ENCODE measurements around the gene VPS11.
A peak's percentile ranks its signal among the peaks of the same experiment; 100 is the strongest.
"Not testable (repeated sequence)": the region's sequence is repeated elsewhere in the genome, so short reads cannot be mapped to it uniquely, and the experiment has no call there.

The VPS11 gene

GRCh38 chr11:119084663-119085436 lies 17.2 kb downstream of the VPS11 start, which contains the start of gene HMBS:
TSS of gene HMBS (plus strand) at chr11:119084881. CDS start at chr11:119085034, 153 bp downstream.
- DNase-seq, result peak; percentile 88 to 93

- DNase-seq, result peak; percentile 46 to 50
These were observed 17.8 kb downstream of the VPS11 start for GRCh38 chr11:119085437-119085847.

DNA sequence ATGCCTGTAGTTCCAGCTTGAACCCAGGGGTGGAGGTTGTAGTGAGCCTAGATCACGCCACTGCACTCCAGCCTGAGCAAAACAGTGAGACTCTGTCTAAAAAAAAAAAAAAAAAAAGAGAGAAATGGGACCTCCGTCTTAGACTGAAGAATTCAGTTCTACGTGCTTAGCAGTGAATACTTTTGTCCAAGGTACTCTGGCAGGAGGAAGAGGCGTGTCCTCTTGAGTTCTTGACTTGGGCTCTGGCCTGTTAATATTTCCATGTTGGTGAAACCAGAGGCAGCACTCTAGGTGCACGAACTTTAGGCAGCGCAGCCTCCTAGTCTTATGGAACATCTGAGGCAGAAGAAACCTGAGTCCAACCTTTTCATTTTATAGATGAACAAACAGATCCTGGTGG lies 19.5 kb downstream of the VPS11 start:
- DNase-seq, result no peak

DNA sequence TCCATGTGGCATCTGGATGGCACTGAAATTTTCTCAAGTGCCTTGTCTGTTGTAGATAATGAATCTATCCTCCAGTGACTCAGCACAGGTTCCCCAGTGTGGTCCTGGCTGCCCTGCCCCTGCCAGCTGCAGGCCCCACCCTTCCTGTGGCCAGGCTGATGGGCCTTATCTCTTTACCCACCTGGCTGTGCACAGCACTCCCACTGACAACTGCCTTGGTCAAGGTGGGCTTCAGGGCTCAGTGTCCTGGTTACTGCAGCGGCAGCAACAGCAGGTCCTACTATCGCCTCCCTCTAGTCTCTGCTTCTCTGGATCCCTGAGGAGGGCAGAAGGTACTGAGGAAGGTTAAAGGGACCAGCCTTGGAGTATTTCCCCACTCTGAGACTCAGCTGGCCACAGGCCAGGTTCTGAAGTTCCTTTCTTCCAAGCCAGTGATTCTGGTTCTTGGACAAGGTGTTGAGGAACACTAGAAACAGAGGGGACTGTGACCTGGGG lies 20.2 kb downstream of the VPS11 start:
- DNase-seq, result no peak

- no peak for DNase-seq
These were observed 20.8 kb downstream of the VPS11 start for GRCh38 chr11:119088406-119088805.

DNA sequence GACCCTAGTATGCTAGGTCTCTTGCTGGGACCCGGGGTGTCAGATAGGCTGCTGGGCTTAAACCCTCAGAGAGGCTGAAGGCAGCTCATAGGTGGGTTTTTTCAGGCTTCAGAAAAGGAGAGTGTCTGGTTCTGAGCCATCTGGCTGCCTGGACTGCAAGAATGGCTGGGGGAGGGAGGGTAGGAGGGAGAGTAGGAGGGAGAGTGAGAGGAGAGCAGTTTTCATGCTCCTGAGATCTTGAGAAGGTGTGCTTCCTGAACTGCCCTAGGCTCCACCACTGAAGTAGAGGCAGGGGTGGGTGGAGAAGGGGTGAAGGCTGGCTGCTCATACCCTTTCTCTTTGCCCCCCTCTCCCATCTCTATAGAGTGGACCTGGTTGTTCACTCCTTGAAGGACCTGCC lies 21.7 kb downstream of the VPS11 start:
- no peak for DNase-seq

GRCh38 chr11:119091178-119091577 lies 23.6 kb downstream of the VPS11 start:
- no peak for DNase-seq

DNA sequence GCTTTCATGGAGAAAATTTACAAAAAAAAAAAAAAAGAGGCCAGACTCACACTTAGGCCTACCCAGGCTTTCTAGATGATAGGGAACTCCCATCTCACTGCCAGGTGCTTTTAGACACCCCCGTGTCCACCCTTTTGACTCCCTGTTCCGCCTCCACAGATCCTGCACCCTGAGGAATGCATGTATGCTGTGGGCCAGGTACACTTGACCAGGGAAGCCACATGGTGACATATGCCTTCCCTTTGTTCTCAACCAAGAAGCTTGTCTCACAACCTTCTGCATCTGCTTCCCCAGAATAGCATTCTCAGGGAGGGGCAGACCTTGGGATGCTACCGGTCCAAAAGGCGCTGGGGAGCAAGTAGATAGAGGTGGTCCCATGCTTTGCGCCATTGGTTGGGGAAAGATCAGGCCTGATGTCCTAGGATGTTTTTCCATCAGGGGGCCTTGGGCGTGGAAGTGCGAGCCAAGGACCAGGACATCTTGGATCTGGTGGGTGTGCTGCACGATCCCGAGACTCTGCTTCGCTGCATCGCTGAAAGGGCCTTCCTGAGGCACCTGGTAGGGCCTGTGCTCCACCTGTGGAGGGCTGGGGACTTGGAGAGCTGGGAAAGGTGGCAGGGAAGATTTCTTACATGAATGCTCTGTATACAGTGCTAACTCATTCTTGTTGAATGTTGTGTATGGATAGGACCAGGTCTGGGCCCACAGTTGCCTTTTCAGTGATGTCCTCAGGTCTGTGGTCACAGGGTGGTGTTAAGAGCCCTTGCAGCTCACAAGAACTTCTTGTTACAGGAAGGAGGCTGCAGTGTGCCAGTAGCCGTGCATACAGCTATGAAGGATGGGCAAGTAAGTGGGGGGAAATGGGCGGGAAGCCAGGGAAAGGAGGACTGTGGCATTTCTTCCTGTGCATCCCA lies 24.6 kb downstream of the VPS11 start:
- peak in 1 of 2 donors; percentile 21 for DNase-seq

DNA sequence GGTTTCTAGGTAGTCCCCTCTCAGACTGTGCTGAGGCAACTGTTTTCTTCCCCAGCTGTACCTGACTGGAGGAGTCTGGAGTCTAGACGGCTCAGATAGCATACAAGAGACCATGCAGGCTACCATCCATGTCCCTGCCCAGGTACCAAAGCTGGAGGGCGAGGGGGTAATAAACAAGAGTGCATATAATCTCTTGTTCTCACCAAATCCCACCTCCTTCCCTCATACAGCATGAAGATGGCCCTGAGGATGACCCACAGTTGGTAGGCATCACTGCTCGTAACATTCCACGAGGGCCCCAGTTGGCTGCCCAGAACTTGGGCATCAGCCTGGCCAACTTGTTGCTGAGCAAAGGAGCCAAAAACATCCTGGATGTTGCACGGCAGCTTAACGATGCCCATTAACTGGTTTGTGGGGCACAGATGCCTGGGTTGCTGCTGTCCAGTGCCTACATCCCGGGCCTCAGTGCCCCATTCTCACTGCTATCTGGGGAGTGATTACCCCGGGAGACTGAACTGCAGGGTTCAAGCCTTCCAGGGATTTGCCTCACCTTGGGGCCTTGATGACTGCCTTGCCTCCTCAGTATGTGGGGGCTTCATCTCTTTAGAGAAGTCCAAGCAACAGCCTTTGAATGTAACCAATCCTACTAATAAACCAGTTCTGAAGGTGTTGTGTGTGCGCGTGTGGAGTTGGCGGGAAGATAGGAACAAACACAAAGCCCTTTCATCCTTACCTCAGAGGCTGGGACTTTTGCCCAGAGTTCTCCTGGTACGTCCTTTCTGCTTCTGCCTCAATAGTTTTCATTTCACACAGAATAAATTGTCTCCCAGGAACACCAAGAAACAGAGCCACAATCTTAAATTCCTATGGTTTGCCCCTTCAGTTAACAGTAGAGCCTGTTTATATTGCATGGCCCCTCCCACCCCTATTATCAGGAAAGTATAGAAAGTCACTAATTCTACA lies 25.5 kb downstream of the VPS11 start:
- peak in 1 of 2 donors; percentile 24 for DNase-seq

DNA sequence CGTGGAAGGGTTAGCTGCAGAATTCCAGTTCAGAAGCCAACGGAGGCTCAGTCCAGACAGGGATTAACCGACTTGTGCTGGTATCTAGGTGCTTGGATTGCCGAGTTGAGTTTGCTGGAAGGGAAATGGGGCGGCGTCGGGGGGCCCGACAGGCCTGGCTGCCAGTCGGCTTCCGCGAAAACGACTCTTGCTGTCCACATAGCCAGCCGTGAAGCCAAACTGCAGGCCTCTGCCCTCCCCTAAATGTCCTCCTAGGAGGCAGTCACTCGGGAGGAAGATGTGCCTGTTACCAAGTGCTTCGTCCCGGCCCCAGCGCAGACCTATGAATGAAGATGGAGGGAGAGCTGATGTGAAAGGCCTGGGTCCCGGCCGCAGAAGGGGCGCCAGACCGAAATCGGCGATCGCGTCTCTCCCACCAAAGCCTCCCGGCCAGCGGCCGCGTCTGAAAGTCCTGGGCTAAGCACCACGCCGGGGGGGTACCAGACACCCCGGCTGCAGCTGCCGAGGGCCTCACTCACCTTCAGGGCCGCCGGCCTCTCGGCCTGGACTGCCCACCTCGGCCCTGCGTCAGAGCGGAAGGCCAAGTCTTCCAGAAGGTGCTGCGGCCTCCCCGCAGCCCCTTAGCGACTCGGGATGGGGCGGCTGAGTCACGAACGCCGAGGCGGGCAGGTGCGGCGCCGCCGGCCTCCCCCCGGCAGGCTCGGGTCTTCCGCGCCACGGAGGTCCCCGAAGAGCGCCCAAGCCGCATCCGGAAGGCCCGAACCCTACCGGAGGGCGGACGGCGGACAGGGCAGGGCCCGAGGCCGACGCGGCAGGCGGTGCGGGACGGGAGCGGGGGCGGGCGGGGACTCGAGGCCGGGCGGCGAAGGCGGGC lies 26.6 kb downstream of the VPS11 start:
- peak; percentile 53 to 57 for DNase-seq

DNA sequence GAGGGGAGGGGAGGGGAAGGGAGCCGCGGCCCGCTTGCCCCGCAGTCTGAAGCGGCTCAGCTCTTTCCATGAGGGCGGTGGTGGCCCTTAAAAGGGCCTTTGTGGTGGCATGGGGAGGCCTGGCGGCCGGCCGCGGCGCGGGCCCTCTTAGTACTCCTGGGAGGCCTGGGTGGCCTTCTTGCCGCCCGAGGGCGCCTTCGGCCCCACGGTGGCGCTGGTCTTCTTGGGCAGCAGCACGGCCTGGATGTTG lies 27.1 kb downstream of the VPS11 start:
- peak in 1 of 2 donors; percentile 61 for DNase-seq

- DNase-seq, result peak; percentile 99
These were observed 27.7 kb downstream of the VPS11 start for GRCh38 chr11:119095066-119095880.

DNA sequence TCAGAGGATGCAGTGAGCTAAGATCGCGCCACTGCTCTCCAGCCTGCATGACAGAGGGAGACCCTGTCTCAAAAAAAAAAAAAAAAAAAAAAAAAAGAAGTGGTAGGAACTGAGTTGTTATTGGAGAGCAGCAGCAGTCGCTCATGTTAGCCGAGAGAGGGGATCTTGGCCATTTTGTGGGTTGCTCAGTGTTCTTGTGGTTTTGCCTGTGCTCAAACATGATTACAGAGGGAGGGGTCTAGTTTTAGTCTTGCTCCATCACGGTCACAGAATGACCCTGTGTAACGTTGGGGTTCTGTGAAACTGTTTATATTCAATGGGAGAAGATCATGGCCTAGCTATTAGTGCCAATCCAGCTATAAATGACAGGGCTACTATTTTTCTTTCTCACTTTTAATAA lies 32.1 kb downstream of the VPS11 start:
- DNase-seq, result no peak

GRCh38 chr11:119100246-119100970 lies 32.8 kb downstream of the VPS11 start:
- no peak for DNase-seq

- peak in 1 of 2 donors; percentile 43 for DNase-seq
These were observed 33.6 kb downstream of the VPS11 start for GRCh38 chr11:119100994-119101758.

GRCh38 chr11:119101759-119102423 lies 34.3 kb downstream of the VPS11 start, which contains the start of gene DPAGT1:
TSS of gene DPAGT1 (minus strand) at chr11:119101853. CDS start at chr11:119101655, 198 bp downstream.
- peak; percentile 87 to 89 for DNase-seq

DNA sequence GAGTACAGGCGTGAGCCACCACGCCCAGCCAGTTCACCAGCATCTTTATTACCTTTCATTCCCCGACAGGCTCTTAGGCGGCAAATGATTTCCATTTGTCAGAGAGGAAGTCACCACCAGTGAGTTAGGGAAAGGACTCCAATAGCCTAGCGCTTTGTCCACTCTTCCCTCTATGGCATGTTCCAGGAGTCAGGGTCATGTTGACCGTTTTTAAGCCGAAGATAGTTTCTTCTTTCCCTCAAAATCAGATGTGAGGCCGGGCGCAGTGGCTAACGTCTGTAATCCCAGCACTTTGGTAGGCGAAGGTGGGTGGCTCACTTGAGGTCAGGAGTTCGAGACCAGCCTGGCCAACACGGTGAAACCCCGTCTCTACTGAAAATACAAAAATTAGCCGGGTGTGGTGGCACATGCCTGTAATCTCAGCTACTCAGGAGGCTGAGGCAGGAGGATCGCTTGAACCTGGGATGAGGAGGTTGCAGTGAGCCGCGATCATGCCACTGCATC lies 35.6 kb downstream of the VPS11 start:
- DNase-seq, result not testable (repeated sequence)

GRCh38 chr11:119103793-119104192 lies 36.2 kb downstream of the VPS11 start:
- DNase-seq, result no peak

All from stimulated activated CD4-positive, alpha-beta T cell treated with anti-CD3 and anti-CD28 coated beads, Interleukin-2, amount 100 ng/mL, for 24 hours (primary cell).